IMR-90 (cell line): ENCODE data around the gene GFM2. TPM values are rescaled to one million over a fixed set of nuclear protein-coding genes. Genes with fewer than 3 reads are reported as not detected.

ENCODE experiments used
- ATAC-seq: fragments of 200-7000 bp; cut with Tn5 transposase; 2 replicates; pipeline ENCODE4 v1.9.1; 2020; ENCODE audit warnings: low read depth, mild to moderate bottlenecking, moderate library complexity
- BruUV-seq: library from RNA; stranded (reverse); fragments of 400-500 nt; replicated peaks from 2 replicates; lab custom pipeline; 2021; lab: Mats Ljungman, UMichigan
- CTCF ChIA-PET: fragments of 300-600 bp; formaldehyde crosslinking; extraction: SDS; loops from one replicate; lab custom pipeline; 2021; ENCODE audit warnings: antibody characterized with exemption; lab: Yijun Ruan, JAX
- POLR2A ChIA-PET: fragments of 300-600 bp; sonication (Branson Sonifier 250); formaldehyde crosslinking; loops from one replicate; lab custom pipeline; 2022; ENCODE audit warnings: antibody characterized with exemption; ENCODE audit not compliant: unreplicated experiment; lab: Charles Lee
- DNase-seq: peaks from one replicate; pipeline ENCODE4 v3.0.0; 2013
- H2AFZ ChIP-seq: replicated peaks from 2 replicates; pipeline ENCODE3; 2013; ENCODE audit warnings: low read length, mild to moderate bottlenecking; ENCODE audit not compliant: poor library complexity
- H2AK5ac ChIP-seq: 2 replicates; pipeline ENCODE4 v1.6.1; 2013; ENCODE audit warnings: low read depth, low read length, inconsistent platforms
- H2AK9ac ChIP-seq: replicated peaks from 2 replicates; pipeline ENCODE3; 2013; ENCODE audit warnings: mild to moderate bottlenecking, low read depth, low read length, moderate library complexity; ENCODE audit not compliant: poor library complexity
- H2BK120ac ChIP-seq: 2 replicates; pipeline ENCODE4 v1.6.1; 2013; ENCODE audit warnings: low read depth, low read length, inconsistent platforms
- H2BK15ac ChIP-seq: 3 replicates; pipeline ENCODE4 v1.6.1; 2013; ENCODE audit warnings: low read depth, low read length, inconsistent platforms
- H2BK20ac ChIP-seq: 2 replicates; pipeline ENCODE4 v1.6.1; 2013; ENCODE audit warnings: low read depth, mild to moderate bottlenecking, inconsistent platforms, low read length, moderate library complexity
- H2BK5ac ChIP-seq: 2 replicates; pipeline ENCODE4 v1.6.1; 2013; ENCODE audit warnings: mild to moderate bottlenecking, low read depth, low read length, inconsistent platforms; ENCODE audit not compliant: poor library complexity, severe bottlenecking
- H3K14ac ChIP-seq: replicated peaks from 2 replicates; pipeline ENCODE4 v1.6.1; 2013; ENCODE audit warnings: low read depth, low read length, inconsistent platforms
- H3K18ac ChIP-seq: 2 replicates; pipeline ENCODE4 v1.6.1; 2013; ENCODE audit warnings: low read depth, low read length, control low read depth
- H3K23ac ChIP-seq: 2 replicates; pipeline ENCODE4 v1.6.1; 2013; ENCODE audit warnings: low read depth, low read length, inconsistent platforms
- H3K27ac ChIP-seq: 2 replicates; pipeline ENCODE4 v1.5.1; 2013; ENCODE audit warnings: mild to moderate bottlenecking, control low read depth, low read length; ENCODE audit not compliant: insufficient read depth
- H3K27me3 ChIP-seq: 2 replicates; pipeline ENCODE4 v1.6.1; 2013; ENCODE audit warnings: low read length; ENCODE audit not compliant: control insufficient read depth, insufficient read depth
- H3K36me3 ChIP-seq: 2 replicates; pipeline ENCODE4 v1.6.1; 2013; ENCODE audit warnings: low read length, mixed read lengths; ENCODE audit not compliant: control insufficient read depth, insufficient read depth
- H3K4ac ChIP-seq: 2 replicates; pipeline ENCODE4 v1.6.1; 2013; ENCODE audit warnings: low read depth, low read length, inconsistent platforms
- H3K4me1 ChIP-seq: 2 replicates; pipeline ENCODE4 v1.6.1; 2013; ENCODE audit warnings: low read length, mixed read lengths; ENCODE audit not compliant: control insufficient read depth, insufficient read depth
- H3K4me2 ChIP-seq: 2 replicates; pipeline ENCODE4 v1.6.1; 2013; ENCODE audit warnings: low read depth, mild to moderate bottlenecking, control low read depth, low read length, moderate library complexity
- H3K4me3 ChIP-seq: 2 replicates; pipeline ENCODE4 v1.5.1; 2013; ENCODE audit warnings: low read depth, mild to moderate bottlenecking, control low read depth, low read length, moderate library complexity; ENCODE audit not compliant: insufficient read depth
- H3K56ac ChIP-seq: 2 replicates; pipeline ENCODE4 v1.6.1; 2013; ENCODE audit warnings: low read length, inconsistent platforms; ENCODE audit not compliant: insufficient read depth; ENCODE audit errors: extremely low read depth
- H3K79me1 ChIP-seq, 2 experiments: 2 replicates each; pipeline ENCODE4 v1.6.1; 2013; ENCODE audit warnings: low read length in 2 of 2, inconsistent platforms in 1 of 2, low read depth in 1 of 2
- H3K9ac ChIP-seq: 2 replicates; pipeline ENCODE4 v1.6.1; 2013; ENCODE audit warnings: low read depth, low read length, control low read depth
- H3K9me1 ChIP-seq: 2 replicates; pipeline ENCODE4 v1.6.1; 2013; ENCODE audit warnings: low read length, inconsistent platforms; ENCODE audit not compliant: insufficient read depth
- H3K9me3 ChIP-seq: 2 replicates; pipeline ENCODE4 v1.6.1; 2013; ENCODE audit warnings: low read length; ENCODE audit not compliant: control insufficient read depth, insufficient read depth
- H4K20me1 ChIP-seq: 2 replicates; pipeline ENCODE4 v1.6.1; 2013; ENCODE audit warnings: low read length, inconsistent platforms; ENCODE audit not compliant: insufficient read depth
- H4K5ac ChIP-seq: 2 replicates; pipeline ENCODE4 v1.6.1; 2013; ENCODE audit warnings: mild to moderate bottlenecking, low read depth, low read length, control low read depth
- H4K8ac ChIP-seq, 2 experiments: 2 replicates each; pipeline ENCODE4 v1.6.1; 2013; ENCODE audit warnings: low read depth in 2 of 2, low read length in 2 of 2, control low read depth in 1 of 2, inconsistent platforms in 1 of 2
- H4K91ac ChIP-seq: 2 replicates; pipeline ENCODE4 v1.6.1; 2013; ENCODE audit warnings: low read depth, low read length, inconsistent platforms; ENCODE audit not compliant: insufficient read depth
- BHLHE40 ChIP-seq: fragments of 150-350 bp; IDR thresholded peaks from 2 replicates; pipeline ENCODE4 v1.6.1; 2016; ENCODE audit warnings: mild to moderate bottlenecking, low read depth, low read length
- CEBPB ChIP-seq: IDR thresholded peaks from 2 replicates; pipeline ENCODE4 v1.6.1; 2012; ENCODE audit warnings: low read depth, low read length, improper control_type of control experiment
- CHD1 ChIP-seq: IDR thresholded peaks from 2 replicates; pipeline ENCODE4 v1.6.1; 2012; ENCODE audit warnings: low read depth, low read length, improper control_type of control experiment
- CTCF ChIP-seq: conservative IDR thresholded peaks from 2 replicates; pipeline ENCODE4 v1.5.1; 2012; ENCODE audit warnings: mild to moderate bottlenecking, low read depth, low read length, improper control_type of control experiment
- ELK1 ChIP-seq: fragments of 150-350 bp; IDR thresholded peaks from 2 replicates; pipeline ENCODE4 v1.6.1; 2016; ENCODE audit warnings: low read depth, mild to moderate bottlenecking, low read length, moderate library complexity, borderline replicate concordance
- FOS ChIP-seq: fragments of 150-350 bp; IDR thresholded peaks from 2 replicates; pipeline ENCODE4 v1.6.1; 2016; ENCODE audit warnings: low read depth, low read length
- MAFK ChIP-seq: IDR thresholded peaks from 2 replicates; pipeline ENCODE4 v1.6.1; 2012; ENCODE audit warnings: low read depth, low read length, improper control_type of control experiment
- MAZ ChIP-seq: IDR thresholded peaks from 2 replicates; pipeline ENCODE4 v1.6.1; 2012; ENCODE audit warnings: low read depth, mild to moderate bottlenecking, low read length, improper control_type of control experiment, moderate library complexity, borderline replicate concordance
- MXI1 ChIP-seq: IDR thresholded peaks from 2 replicates; pipeline ENCODE4 v1.6.1; 2012; ENCODE audit warnings: low read depth, mild to moderate bottlenecking, low read length, moderate library complexity, borderline replicate concordance
- NFE2L2 ChIP-seq: fragments of 150-350 bp; IDR thresholded peaks from 2 replicates; pipeline ENCODE4 v1.6.1; 2016; ENCODE audit warnings: low read depth, mild to moderate bottlenecking, low read length
- POLR2A ChIP-seq: IDR thresholded peaks from 2 replicates; pipeline ENCODE4 v1.6.1; 2012; ENCODE audit warnings: mild to moderate bottlenecking, low read depth, low read length
- RAD21 ChIP-seq: IDR thresholded peaks from 2 replicates; pipeline ENCODE4 v1.6.1; 2012; ENCODE audit warnings: low read length, improper control_type of control experiment
- RCOR1 ChIP-seq: IDR thresholded peaks from 2 replicates; pipeline ENCODE4 v1.6.1; 2012; ENCODE audit warnings: mild to moderate bottlenecking, low read length, improper control_type of control experiment; ENCODE audit not compliant: insufficient replicate concordance
- SMC3 ChIP-seq: fragments of 150-350 bp; IDR thresholded peaks from 2 replicates; pipeline ENCODE4 v1.6.1; 2016; ENCODE audit warnings: low read depth, mild to moderate bottlenecking, antibody characterized with exemption, low read length, moderate library complexity
- USF2 ChIP-seq: fragments of 150-350 bp; IDR thresholded peaks from 2 replicates; pipeline ENCODE4 v1.6.1; 2017; ENCODE audit warnings: mild to moderate bottlenecking, antibody characterized with exemption, low read length, low read depth
- WGBS, 2 experiments: methylation state at CpG; one replicate each; pipeline versions ENCODE4 v1.1.5 to v1.1.7; 2013; ENCODE audit warnings: missing lambda C conversion rate in 2 of 2; ENCODE audit not compliant: insufficient read length in 1 of 2; ENCODE audit errors: extremely low coverage in 2 of 2; 5-methylcytosine and 5-hydroxymethylcytosine counted together
- dilution Hi-C: fragments of 300-500 bp; cut with HindIII; formaldehyde crosslinking; loops from one replicate; pipeline ENCODE4 v1.14.3; 2018; ENCODE audit warnings: low sequenced_read_pairs; ENCODE audit not compliant: unreplicated experiment
- in situ Hi-C: fragments of 300-500 bp; cut with MboI; formaldehyde crosslinking; loops from 3 replicates; pipeline ENCODE4 v1.14.3; 2019; ENCODE audit warnings: low sequenced_read_pairs, inconsistent platforms, mixed read lengths
- intact Hi-C: fragments of 100-400 bp; cut with micrococcal nuclease; formaldehyde crosslinking; loops from 2 replicates; pipeline ENCODE4 v1.10.0; 2022
- polyA plus RNA-seq, 3 experiments: library from polyadenylated mRNA; depleted of rRNA; stranded (reverse); fragments of >200 nt; gene quantifications; 2 replicates each; pipeline ENCODE4 v1.2.3, GENCODE V29; 2012; ENCODE audit warnings: low replicate concordance in 1 of 3
- total RNA-seq: library from RNA; depleted of rRNA; stranded (reverse); fragments of >200 nt; gene quantifications from 2 replicates; pipeline ENCODE4 v1.2.3, GENCODE V29; 2012

Gene GFM2
- total and polyA plus RNA-seq, 2 of the 4 experiments (the other 2 are of a cell fraction), result 23.3 to 45.7 TPM

GRCh38 chr5:74766418-74766848, 484 bp downstream of the GFM2 start:
- intact Hi-C loops (loop anchor here (2.0 kb wide), 2 partner anchors 284 to 498 kb away; no protein-coding TSS in a partner anchor), in situ Hi-C loops (loop anchor here (25.0 kb wide), 1 partner anchor 596 kb away; no protein-coding TSS in a partner anchor), dilution Hi-C loops (no loop called here)
- Histone ChIP-seq H3K56ac (peak overlapping the region; percentile 82), H2BK20ac (no peak overlapping the region), H3K27me3 (no peaks in the 10 kb centered on the region), H3K23ac (peak overlapping the region; percentile 84; the same call in 1 of the 2 replicates), H3K4ac (peak overlapping the region; percentile 76), H2BK15ac (no peak overlapping the region), H3K9me1 (no peaks in the 10 kb centered on the region), H2BK120ac (no peak overlapping the region), H4K8ac (peak overlapping the region; percentile 61 to 93), H3K14ac (0 out of 2 replicates have a peak overlapping the region, but pooled peaks have one; percentile 19), H2AFZ (peak overlapping the region; percentile 99), H3K27ac (peak overlapping the region; percentile 67), H2AK9ac (peak overlapping the region; percentile 93), H3K4me3 (peak overlapping the region; percentile 82), H3K4me1 (peaks cover 7% of the 10 kb centered on the region), H2AK5ac (peak overlapping the region; percentile 23; the same call in 1 of the 2 replicates), H3K36me3 (peaks cover 4% of the 10 kb centered on the region; the same call in 1 of the 2 replicates), H4K20me1 (no peaks in the 10 kb centered on the region), H4K91ac (no peak overlapping the region), H3K79me1 (peaks cover 19 to 41% of the 10 kb centered on the region in 2 experiments), H2BK5ac (peak overlapping the region; percentile 61), H3K18ac (no peak overlapping the region), H3K9me3 (no peaks in the 10 kb centered on the region), H3K4me2 (peak overlapping the region; percentile 98), H4K5ac (peak overlapping the region; percentile 50; the same call in 1 of the 2 replicates), H3K9ac (peak overlapping the region; percentile 74)
- ChIA-PET CTCF (interaction anchor here (1.7 kb wide), 1 partner anchor 17 kb away, joined by 5 read pairs; no protein-coding TSS in a partner anchor), POLR2A (interaction anchor here (0.6 kb wide), 1 partner anchor 189 kb away, joined by 3 read pairs; no protein-coding TSS in a partner anchor)
- ATAC-seq (peak; percentile 38), DNase-seq (peak; percentile 64)
- no TSS peak for BruUV-seq
- 0% methylated on average over 1 of the region's 10 CpGs; no CpG with 5 or more reads in 1 of the 2 experiments for WGBS, 2 experiments
- TF ChIP-seq RAD21, result peak; percentile 30; the same call in 1 of the 2 replicates
- no peak for TF ChIP-seq FOS
- no peak for TF ChIP-seq MAZ
- no peak for TF ChIP-seq POLR2A
- peak; percentile 45 for TF ChIP-seq CTCF
- TF ChIP-seq MXI1, result no peak
- no peak for TF ChIP-seq ELK1
- no peak for TF ChIP-seq CEBPB
- TF ChIP-seq MAFK, result peak; percentile 64
- peak; percentile 32; the same call in 1 of the 2 replicates for TF ChIP-seq SMC3
- TF ChIP-seq USF2, result no peak
- TF ChIP-seq CHD1, result no peak
- TF ChIP-seq BHLHE40, result no peak
- no peak for TF ChIP-seq RCOR1
- TF ChIP-seq NFE2L2, result no peak
